GM18526 (cell line): ENCODE data around the gene SEMA4D.

Source experiments
- POLR2A ChIP-seq: IDR thresholded peaks from 3 replicates; pipeline ENCODE4 v1.6.1; 2011; ENCODE audit not compliant: insufficient read length; ENCODE audit errors: extremely low read depth

Gene SEMA4D, protein sequence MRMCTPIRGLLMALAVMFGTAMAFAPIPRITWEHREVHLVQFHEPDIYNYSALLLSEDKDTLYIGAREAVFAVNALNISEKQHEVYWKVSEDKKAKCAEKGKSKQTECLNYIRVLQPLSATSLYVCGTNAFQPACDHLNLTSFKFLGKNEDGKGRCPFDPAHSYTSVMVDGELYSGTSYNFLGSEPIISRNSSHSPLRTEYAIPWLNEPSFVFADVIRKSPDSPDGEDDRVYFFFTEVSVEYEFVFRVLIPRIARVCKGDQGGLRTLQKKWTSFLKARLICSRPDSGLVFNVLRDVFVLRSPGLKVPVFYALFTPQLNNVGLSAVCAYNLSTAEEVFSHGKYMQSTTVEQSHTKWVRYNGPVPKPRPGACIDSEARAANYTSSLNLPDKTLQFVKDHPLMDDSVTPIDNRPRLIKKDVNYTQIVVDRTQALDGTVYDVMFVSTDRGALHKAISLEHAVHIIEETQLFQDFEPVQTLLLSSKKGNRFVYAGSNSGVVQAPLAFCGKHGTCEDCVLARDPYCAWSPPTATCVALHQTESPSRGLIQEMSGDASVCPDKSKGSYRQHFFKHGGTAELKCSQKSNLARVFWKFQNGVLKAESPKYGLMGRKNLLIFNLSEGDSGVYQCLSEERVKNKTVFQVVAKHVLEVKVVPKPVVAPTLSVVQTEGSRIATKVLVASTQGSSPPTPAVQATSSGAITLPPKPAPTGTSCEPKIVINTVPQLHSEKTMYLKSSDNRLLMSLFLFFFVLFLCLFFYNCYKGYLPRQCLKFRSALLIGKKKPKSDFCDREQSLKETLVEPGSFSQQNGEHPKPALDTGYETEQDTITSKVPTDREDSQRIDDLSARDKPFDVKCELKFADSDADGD

GRCh38 chr9:89497978-89498851 is at the start of gene SEMA4D:
Gene SEMA4D (minus strand): TSS chr9:89498113. CDS start chr9:89405456, 92,657 bp downstream.
- peak; percentile 41 for TF ChIP-seq POLR2A

DNA sequence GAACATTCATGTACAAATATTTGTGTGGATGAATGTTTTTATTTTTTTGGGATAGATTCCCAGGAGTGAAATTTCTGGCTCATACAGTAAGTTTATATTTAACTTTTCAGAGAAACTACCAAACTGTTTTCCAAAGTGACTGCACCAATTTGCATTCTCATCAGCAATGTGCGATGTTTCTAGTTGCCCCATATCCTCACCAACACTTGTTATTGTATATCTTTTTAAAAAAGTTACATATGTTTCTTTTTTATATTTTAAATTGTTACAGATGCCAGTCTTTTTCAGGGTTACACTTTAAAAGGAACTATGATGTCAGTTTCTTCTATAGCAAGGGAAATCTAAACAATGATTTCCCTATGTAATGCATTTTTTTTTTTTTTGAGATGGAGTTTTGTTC is 49.1 kb upstream of the SEMA4D start:
- TF ChIP-seq POLR2A: no peak

DNA sequence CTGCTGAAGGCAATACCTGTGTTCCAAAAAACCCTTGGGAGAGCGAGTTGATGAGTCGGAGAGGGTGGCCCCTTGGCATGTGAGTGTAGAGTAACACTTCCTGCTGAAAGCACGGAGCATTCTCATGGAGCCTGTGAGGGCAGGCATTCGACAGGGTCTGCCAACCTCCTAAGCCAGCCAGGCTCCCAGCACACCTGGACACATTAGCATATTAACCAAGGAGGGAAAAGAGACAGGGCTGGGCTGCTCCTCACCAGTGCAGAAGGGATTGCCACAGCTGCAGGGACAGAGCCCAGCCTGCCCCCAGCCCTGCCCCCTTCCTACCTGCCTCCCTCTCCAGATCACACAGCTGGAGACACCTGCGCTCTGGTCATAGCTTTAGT is 46.4 kb upstream of the SEMA4D start:
- TF ChIP-seq POLR2A: no peak

DNA sequence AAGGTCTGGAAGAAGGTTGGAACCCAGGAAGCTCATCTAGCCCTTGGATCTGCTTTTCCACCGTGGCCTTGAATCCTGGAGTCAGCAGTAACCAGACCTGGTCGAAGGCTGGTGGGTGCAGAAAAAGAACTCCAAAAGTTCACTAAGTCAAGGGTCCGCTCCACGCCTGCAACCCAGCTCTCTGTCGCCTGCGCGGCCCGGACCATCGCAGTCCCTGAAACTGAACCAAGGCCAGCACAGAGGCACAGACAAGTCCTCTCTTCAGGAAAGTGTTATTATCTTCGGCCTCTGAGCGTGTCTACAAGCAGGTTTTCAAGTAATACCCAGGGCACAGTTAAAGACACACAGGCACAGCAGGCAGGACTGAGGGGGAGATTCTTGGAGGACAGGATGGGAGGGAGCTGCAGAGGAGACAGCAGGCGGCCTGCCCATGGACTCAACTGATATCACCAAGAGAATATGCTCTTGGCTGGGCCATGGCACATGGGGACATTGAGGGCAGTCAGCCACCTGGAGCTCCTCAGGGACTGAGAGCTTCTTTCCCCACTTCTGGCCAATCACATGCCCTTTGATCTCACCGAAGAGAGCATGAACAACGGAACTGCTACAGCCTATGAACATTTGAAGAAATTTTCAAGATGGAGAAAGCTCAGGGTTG is 45.8 kb upstream of the SEMA4D start:
- TF ChIP-seq POLR2A: no peak

GRCh38 chr9:89543111-89543510 is 45.2 kb upstream of the SEMA4D start:
- no peak for TF ChIP-seq POLR2A

- TF ChIP-seq POLR2A: no peak
These were observed 44.6 kb upstream of the SEMA4D start for GRCh38 chr9:89542401-89543021.

GRCh38 chr9:89541798-89542197 is 43.9 kb upstream of the SEMA4D start:
- no peak for TF ChIP-seq POLR2A

- TF ChIP-seq POLR2A: no peak
These were observed 41.5 kb upstream of the SEMA4D start for GRCh38 chr9:89539374-89539773.

GRCh38 chr9:89538871-89539270 is 41.0 kb upstream of the SEMA4D start:
- no peak for TF ChIP-seq POLR2A

- no peak for TF ChIP-seq POLR2A
These were observed 39.3 kb upstream of the SEMA4D start for GRCh38 chr9:89537166-89537565.

DNA sequence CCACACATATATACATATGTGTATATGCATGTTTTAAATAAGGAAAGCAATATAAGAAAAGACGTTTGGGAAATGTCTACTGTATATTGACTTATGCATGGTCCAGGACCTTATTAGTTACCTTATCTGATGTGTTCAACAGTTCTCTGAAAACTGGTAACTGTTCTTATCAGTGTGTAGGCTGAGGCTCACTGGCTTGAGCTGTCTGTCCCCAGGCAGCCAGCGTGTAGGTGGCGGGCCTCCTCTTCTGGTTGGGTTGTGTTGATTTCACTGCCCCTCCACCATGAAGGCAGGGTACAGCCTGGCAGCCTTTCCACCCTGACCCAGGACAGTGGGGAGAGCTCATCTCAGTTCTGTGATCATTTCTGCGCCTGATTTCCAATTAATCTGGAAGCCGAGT is 38.7 kb upstream of the SEMA4D start:
- TF ChIP-seq POLR2A: no peak

GRCh38 chr9:89536145-89536574 is 38.2 kb upstream of the SEMA4D start:
- no peak for TF ChIP-seq POLR2A

GRCh38 chr9:89535461-89535860 is 37.5 kb upstream of the SEMA4D start:
- TF ChIP-seq POLR2A: no peak
